ENCODE results near the gene FAM78A.

The FAM78A gene

DNA sequence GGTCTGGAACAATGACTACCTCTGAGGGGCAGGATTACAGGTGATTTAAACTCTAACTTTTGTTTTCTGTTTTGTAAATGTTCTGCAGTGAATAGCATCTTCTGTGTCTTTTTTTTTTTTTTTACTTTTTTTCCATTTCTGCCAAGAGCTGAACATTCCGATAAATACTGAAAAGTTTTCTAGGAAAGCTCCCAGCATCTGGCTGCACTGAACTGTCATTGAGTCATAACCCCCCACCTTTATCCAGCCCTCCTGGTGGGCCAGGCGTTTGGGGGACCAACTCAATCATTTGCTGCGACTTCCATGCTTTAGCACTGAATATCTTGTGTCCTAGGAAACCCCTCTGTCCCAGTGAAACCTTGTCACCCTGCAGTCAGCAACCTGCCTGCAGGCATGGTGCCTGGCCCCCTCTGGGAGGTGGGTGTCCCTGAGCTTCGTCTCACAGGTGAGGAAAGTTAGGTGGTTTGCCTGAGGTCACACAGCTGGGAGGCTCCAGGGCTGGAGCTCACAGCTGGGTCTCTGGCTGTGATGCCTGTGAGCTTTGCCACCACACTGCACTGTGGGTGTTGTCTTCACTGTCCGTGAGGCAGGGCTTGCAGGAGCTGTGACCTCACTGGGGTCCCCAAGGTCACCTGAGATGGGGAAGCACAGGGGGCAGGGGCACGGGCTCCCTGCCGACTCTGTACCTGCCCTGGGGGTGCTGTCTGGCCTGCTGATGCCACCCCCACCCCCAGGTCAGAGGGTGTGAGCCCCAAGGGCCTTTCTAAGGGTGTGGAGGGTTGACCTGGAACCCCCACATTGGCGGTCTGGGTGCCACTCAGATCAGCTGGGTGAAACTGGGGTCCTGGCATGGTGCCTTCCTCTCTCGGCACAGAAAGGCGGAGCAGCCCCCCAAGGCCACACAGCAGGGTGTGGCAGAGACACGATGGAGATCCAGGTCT lies 27.3 kb upstream of the FAM78A start:
- no peaks in the 10 kb centered on the region for H3K27me3 ChIP-seq
- TF ChIP-seq, protein P1, sequence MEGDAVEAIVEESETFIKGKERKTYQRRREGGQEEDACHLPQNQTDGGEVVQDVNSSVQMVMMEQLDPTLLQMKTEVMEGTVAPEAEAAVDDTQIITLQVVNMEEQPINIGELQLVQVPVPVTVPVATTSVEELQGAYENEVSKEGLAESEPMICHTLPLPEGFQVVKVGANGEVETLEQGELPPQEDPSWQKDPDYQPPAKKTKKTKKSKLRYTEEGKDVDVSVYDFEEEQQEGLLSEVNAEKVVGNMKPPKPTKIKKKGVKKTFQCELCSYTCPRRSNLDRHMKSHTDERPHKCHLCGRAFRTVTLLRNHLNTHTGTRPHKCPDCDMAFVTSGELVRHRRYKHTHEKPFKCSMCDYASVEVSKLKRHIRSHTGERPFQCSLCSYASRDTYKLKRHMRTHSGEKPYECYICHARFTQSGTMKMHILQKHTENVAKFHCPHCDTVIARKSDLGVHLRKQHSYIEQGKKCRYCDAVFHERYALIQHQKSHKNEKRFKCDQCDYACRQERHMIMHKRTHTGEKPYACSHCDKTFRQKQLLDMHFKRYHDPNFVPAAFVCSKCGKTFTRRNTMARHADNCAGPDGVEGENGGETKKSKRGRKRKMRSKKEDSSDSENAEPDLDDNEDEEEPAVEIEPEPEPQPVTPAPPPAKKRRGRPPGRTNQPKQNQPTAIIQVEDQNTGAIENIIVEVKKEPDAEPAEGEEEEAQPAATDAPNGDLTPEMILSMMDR (IDR thresholded peaks at IDR 0.05; ENCODE audit: low read depth, low read length): no peak
- DNase-seq: no peak
- no peaks in the 10 kb centered on the region for H3K4me1 ChIP-seq
- no peaks in the 10 kb centered on the region for H3K36me3 ChIP-seq
- no peaks in the 10 kb centered on the region for H3K9me3 ChIP-seq
- H3K4me3 ChIP-seq (ENCODE audit: low read depth, low read length): no peak overlapping the region

DNA sequence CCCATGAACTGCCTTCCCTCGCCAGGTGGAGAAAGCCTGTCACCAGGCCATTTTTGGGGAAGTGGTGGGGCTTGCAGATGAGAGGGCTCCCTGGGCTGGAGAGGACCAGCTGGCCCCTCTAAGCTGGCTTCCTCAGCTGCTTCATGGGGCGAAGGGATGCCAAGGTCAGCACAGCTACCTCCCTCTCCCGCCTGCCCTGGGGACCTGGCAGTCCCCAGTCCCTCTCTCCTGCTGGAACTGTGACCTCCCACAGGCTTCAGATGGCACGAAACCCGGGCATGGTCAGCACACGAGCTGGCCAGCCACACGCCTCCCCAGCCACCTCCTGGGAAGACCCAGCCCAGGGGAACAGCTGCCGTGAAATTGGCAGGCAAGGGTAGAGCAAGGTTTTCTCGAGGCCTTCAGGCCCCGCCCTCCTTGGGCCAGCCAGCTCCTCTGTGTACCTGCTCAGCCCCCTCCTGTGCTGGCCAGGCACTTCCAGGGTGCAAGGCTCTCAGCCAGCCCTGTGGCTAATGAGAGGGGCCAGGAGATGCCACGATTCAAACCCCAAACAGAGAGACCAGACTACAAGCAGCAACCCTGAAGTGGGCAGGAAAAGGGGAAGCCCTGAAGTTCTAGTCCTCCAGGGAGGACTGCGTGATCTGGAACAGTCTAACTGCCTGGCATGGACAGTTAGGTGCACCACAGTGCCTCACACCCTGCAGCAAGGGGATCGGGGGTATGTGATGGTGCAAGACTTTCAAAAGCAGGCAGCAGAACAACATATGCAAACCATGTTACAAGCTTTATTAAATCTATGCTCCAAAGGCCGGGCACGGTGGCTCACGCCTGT lies 26.1 kb upstream of the FAM78A start:
- Histone ChIP-seq H3K4me3 (ENCODE audit: low read depth, low read length) (no peak overlapping the region), H3K36me3 (no peaks in the 10 kb centered on the region), H3K27me3 (no peaks in the 10 kb centered on the region), H3K4me1 (peaks cover 4% of the 10 kb centered on the region), H3K9me3 (no peaks in the 10 kb centered on the region)
- DNase-seq: no peak
- TF ChIP-seq, protein P1 (IDR thresholded peaks at IDR 0.05; ENCODE audit: low read depth, low read length): no peak

DNA sequence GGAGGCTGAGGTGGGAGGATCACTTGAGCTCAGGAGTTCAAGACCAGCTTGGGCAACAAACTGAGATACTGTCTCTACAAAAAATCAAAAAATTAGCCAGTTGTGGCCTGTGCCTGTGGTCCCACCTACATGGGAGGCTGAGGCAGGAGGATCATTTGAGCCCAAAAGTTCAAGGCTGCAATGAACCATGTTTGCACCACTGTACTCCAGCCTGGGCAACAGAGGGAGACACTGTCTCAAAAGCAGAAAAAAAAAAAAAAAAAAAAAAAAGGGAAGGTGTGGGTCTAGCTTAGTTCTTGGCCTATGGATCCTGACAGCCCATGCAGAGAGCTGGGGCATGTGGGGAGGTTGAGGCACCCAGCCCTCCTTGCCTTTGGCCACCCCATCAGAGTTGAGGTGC lies 24.1 kb upstream of the FAM78A start:
- DNase-seq: no peak
- TF ChIP-seq, protein P1 (IDR thresholded peaks at IDR 0.05; ENCODE audit: low read depth, low read length): no peak
- H3K9me3 ChIP-seq: no peaks in the 10 kb centered on the region
- peaks cover 4% of the 10 kb centered on the region for H3K4me1 ChIP-seq
- H3K36me3 ChIP-seq: no peaks in the 10 kb centered on the region
- no peak overlapping the region for H3K4me3 ChIP-seq (ENCODE audit: low read depth, low read length)
- H3K27me3 ChIP-seq: no peaks in the 10 kb centered on the region

DNA sequence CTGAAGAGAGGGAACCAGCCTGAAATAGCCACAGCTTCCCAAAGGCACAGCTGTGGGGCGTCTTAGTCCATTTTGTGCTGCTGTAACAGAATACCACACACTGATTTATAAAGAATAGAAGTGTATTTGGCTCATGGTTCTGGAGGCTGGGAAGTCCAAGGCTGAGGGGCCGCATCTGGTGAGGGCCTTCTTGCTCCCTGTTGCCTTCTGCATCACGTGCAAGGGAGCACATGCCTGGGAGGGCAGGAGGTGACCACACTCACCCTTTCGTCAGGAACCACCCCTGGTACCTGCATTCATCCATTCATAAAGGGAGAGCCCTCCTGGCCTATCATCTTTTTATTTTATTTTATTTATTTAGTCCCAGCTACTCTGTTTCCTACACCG lies 23.6 kb upstream of the FAM78A start:
- H3K36me3 ChIP-seq: no peaks in the 10 kb centered on the region
- H3K9me3 ChIP-seq: no peaks in the 10 kb centered on the region
- peaks cover 4% of the 10 kb centered on the region for H3K4me1 ChIP-seq
- no peaks in the 10 kb centered on the region for H3K27me3 ChIP-seq
- no peak for DNase-seq
- TF ChIP-seq, protein P1 (IDR thresholded peaks at IDR 0.05; ENCODE audit: low read depth, low read length): no peak
- no peak overlapping the region for H3K4me3 ChIP-seq (ENCODE audit: low read depth, low read length)

DNA sequence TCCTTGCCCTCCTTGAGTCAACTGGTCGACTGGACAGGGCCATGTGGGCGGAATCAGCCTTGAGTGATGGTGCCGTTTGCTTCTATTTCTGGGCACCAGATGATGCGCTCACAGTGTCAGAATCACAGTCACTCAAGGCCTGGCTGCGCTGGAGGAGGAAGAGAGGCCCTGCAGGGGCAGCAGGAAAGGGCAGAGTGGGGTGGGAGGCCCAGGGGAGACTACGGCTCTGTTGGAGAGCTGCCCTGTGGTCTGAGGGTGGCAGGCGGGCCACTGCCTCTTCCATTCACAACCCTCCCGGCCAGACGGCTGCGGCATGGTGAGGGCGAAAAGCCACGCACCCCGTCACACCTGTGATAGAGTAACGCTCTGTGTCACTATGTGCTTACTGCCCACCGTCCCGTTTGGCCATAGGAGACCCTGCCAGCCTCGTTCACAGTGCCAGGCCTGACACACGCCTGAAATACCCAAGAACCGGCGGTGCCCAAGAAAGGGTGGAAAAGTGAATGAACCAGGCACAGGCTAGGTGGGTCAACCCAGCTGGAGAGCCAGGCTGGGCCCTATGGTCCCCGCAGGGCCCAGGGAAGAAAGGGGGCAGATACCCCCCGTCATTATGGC lies 23.1 kb upstream of the FAM78A start:
- no peak overlapping the region for H3K4me3 ChIP-seq (ENCODE audit: low read depth, low read length)
- H3K9me3 ChIP-seq: no peaks in the 10 kb centered on the region
- H3K36me3 ChIP-seq: no peaks in the 10 kb centered on the region
- no peak for DNase-seq
- TF ChIP-seq, protein P1 (IDR thresholded peaks at IDR 0.05; ENCODE audit: low read depth, low read length): no peak
- H3K27me3 ChIP-seq: no peaks in the 10 kb centered on the region
- peaks cover 4% of the 10 kb centered on the region for H3K4me1 ChIP-seq
